Ovary (tissue), 1 donor: ENCODE measurements around the gene KCNJ9.

Experiments
- EP300 ChIP-seq: sonication (generic); formaldehyde crosslinking; IDR thresholded peaks from one replicate; pipeline ENCODE4 v1.6.1; 2017; ENCODE audit warnings: antibody characterized with exemption
- POLR2A ChIP-seq: fragments of 450-650 bp; IDR thresholded peaks from one replicate; pipeline ENCODE4 v1.6.1; 2017; ENCODE audit warnings: antibody characterized with exemption, mild to moderate bottlenecking, moderate library complexity

GRCh38 chr1:160107512-160107911 lies 26.2 kb downstream of the KCNJ9 start:
- TF ChIP-seq POLR2A (no peak), EP300 (no peak)
